ENCODE measurements around the gene ABHD12. TPM values are rescaled to one million over a fixed set of nuclear protein-coding genes. Genes with fewer than 3 reads are reported as not detected.

The ABHD12 gene
- polyA plus RNA-seq, 1 donor (not counting 4 experiments of a cell fraction or from before 2014, with no cell fraction given) = 11.2 TPM

DNA sequence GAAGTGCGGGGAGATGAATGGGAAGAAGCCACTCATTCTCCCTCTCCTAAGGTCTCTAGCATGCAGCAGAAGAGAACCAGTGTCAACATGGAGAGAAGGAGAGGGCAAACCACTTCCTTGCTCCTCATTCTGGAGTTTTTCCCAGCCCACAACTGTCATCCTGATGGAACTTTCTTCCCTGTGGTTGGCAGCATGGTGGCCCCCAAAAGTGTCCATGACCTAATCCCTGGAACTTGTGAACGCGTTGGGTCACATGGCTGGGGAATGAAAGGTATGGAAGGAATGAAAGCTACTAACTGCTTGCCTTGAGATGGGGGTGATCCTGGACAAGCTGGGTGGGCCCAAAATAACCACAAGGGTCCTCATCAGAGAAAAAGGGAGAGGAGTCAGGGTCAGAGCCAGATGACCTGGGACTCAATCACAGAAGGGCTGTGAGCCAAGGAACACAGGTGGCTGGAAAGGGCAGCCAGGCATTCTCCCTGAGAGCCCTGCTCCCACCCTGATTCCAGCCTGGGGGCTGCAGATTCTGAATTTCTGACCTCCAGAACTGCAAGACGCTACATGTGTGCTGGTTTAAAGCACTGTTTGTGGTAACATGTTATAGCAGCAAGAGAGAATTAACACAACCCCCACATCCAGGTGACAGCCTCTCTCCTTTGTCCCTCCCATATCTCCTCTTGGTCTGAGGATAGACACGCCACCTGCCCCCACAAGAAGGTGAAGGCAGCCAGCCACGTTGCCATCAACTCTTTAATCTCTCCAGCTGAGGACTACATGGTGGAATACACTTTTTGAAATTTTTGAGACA is 79.5 kb downstream of the ABHD12 start:
- dilution Hi-C loops (cut with MboI; ENCODE audit: extremely low pct_ligation_motif_present, low sequenced_read_pairs) = no loop called here
- peaks cover 20% of the 10 kb centered on the region for H3K4me1 ChIP-seq (ENCODE audit: control insufficient read depth, extremely low read depth, insufficient read depth, low read length)
- no peaks in the 10 kb centered on the region for H3K36me3 ChIP-seq (ENCODE audit: control insufficient read depth in 2 of 2, extremely low read depth in 1 of 2, insufficient read depth in 2 of 2, low read length in 2 of 2)
- no peaks in the 10 kb centered on the region for H3K27me3 ChIP-seq (ENCODE audit: control insufficient read depth, extremely low read depth, insufficient read depth, low read length)
- no peaks in the 10 kb centered on the region for H4K20me1 ChIP-seq (ENCODE audit: control insufficient read depth, extremely low read depth, insufficient read depth, low read length)
- H2AFZ ChIP-seq (ENCODE audit: control insufficient read depth, low read length) = no peak overlapping the region
- no peaks in the 10 kb centered on the region for H3K79me2 ChIP-seq (ENCODE audit: control insufficient read depth, insufficient read depth, low read length)
- FAIRE-seq = no peak
- no peak overlapping the region for H3K27ac ChIP-seq (ENCODE audit: control insufficient read depth, insufficient read depth, low read length)
- H3K4me2 ChIP-seq (ENCODE audit: control insufficient read depth, extremely low read depth, insufficient read depth, low read depth, low read length) = peak overlapping the region; percentile 35
- no peak overlapping the region for H3K4me3 ChIP-seq (ENCODE audit: control insufficient read depth in 2 of 3, extremely low read depth in 1 of 3, insufficient read depth in 2 of 3, low read depth in 1 of 3, low read length in 3 of 3)
- no peak for TF ChIP-seq EZH2 (IDR thresholded peaks at IDR 0.05; ENCODE audit: low read length)
- TF ChIP-seq, protein P1, sequence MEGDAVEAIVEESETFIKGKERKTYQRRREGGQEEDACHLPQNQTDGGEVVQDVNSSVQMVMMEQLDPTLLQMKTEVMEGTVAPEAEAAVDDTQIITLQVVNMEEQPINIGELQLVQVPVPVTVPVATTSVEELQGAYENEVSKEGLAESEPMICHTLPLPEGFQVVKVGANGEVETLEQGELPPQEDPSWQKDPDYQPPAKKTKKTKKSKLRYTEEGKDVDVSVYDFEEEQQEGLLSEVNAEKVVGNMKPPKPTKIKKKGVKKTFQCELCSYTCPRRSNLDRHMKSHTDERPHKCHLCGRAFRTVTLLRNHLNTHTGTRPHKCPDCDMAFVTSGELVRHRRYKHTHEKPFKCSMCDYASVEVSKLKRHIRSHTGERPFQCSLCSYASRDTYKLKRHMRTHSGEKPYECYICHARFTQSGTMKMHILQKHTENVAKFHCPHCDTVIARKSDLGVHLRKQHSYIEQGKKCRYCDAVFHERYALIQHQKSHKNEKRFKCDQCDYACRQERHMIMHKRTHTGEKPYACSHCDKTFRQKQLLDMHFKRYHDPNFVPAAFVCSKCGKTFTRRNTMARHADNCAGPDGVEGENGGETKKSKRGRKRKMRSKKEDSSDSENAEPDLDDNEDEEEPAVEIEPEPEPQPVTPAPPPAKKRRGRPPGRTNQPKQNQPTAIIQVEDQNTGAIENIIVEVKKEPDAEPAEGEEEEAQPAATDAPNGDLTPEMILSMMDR (optimal IDR thresholded peaks at IDR 0.05 in 1 of 3, IDR thresholded peaks at IDR 0.05 in 1 of 3, conservative IDR thresholded peaks at IDR 0.05 in 1 of 3; ENCODE audit: extremely low read depth in 1 of 3, insufficient read depth in 2 of 3, low read length in 3 of 3) = no peak
- H3K9ac ChIP-seq (ENCODE audit: control insufficient read depth, extremely low read depth, insufficient read depth, low read length) = no peak overlapping the region
- H3K9me3 ChIP-seq (ENCODE audit: control insufficient read depth, low read depth, low read length) = no peaks in the 10 kb centered on the region
- H3K9me1 ChIP-seq (ENCODE audit: control insufficient read depth, extremely low read depth, insufficient read depth, low read length) = no peaks in the 10 kb centered on the region
- DNase-seq (ENCODE audit: low read depth, low spot score) = no peak

DNA sequence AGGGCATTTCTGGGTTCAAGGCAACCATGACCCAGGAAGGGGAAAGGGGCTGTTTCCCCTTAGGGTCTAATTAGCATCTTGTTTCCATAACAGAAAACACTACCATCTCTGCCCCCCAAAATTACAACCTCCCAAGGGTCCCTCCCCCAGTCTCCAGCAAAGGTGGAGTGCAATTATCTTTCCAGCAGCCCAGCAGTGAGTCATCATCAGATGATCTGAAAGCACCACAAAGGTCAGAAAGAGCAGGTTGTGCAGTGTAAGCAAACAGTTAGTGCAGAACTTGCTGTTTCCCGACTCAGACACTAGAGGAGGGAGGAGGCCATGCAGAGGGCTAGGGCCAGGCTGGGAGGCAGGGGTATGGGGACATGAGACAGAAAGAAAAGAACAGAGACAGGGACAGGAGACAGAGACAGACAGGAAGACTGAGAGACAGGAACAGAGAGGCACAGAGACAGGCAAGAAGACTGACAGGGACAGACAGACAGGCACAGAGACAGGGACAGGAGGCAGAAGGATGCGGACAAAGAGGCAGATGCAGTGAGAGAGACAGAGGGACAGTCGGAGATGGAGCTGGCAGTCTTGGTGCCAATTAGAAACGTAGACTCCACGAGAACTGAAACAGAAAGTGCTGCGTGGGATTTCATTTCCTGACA is 80.2 kb downstream of the ABHD12 start:
- FAIRE-seq = peak; percentile 90
- peaks cover 20% of the 10 kb centered on the region for H3K4me1 ChIP-seq (ENCODE audit: control insufficient read depth, extremely low read depth, insufficient read depth, low read length)

More for the DNA sequence above, 80.2 kb downstream of the ABHD12 start:
- peak overlapping the region; percentile 37 for H3K27ac ChIP-seq (ENCODE audit: control insufficient read depth, insufficient read depth, low read length)
- H3K27me3 ChIP-seq (ENCODE audit: control insufficient read depth, extremely low read depth, insufficient read depth, low read length) = no peaks in the 10 kb centered on the region
- peak overlapping the region; percentile 35 for H3K4me2 ChIP-seq (ENCODE audit: control insufficient read depth, extremely low read depth, insufficient read depth, low read depth, low read length)
- H3K9me1 ChIP-seq (ENCODE audit: control insufficient read depth, extremely low read depth, insufficient read depth, low read length) = no peaks in the 10 kb centered on the region
- peak overlapping the region; percentile 59 for H2AFZ ChIP-seq (ENCODE audit: control insufficient read depth, low read length)
- no peak for DNase-seq (ENCODE audit: low read depth, low spot score)
- H3K36me3 ChIP-seq (ENCODE audit: control insufficient read depth in 2 of 2, extremely low read depth in 1 of 2, insufficient read depth in 2 of 2, low read length in 2 of 2) = no peaks in the 10 kb centered on the region
- TF ChIP-seq, protein P1 (optimal IDR thresholded peaks at IDR 0.05 in 1 of 3, IDR thresholded peaks at IDR 0.05 in 1 of 3, conservative IDR thresholded peaks at IDR 0.05 in 1 of 3; ENCODE audit: extremely low read depth in 1 of 3, insufficient read depth in 2 of 3, low read length in 3 of 3) = peak; percentile 73 to 81 (median 75)
- TF ChIP-seq EZH2 (IDR thresholded peaks at IDR 0.05; ENCODE audit: low read length) = no peak
- no peaks in the 10 kb centered on the region for H4K20me1 ChIP-seq (ENCODE audit: control insufficient read depth, extremely low read depth, insufficient read depth, low read length)
- H3K79me2 ChIP-seq (ENCODE audit: control insufficient read depth, insufficient read depth, low read length) = no peaks in the 10 kb centered on the region
- no peaks in the 10 kb centered on the region for H3K9me3 ChIP-seq (ENCODE audit: control insufficient read depth, low read depth, low read length)
- H3K4me3 ChIP-seq (ENCODE audit: control insufficient read depth in 2 of 3, extremely low read depth in 1 of 3, insufficient read depth in 2 of 3, low read depth in 1 of 3, low read length in 3 of 3) = peak overlapping the region in 1 of 3 experiments; percentile 13
- dilution Hi-C loops (cut with MboI; ENCODE audit: extremely low pct_ligation_motif_present, low sequenced_read_pairs) = no loop called here
- peak overlapping the region; percentile 35 for H3K9ac ChIP-seq (ENCODE audit: control insufficient read depth, extremely low read depth, insufficient read depth, low read length)

Measured in keratinocyte (primary cell).